GM23248 (cell line): ENCODE data around the gene SEPHS2. TPM values are rescaled to one million over a fixed set of nuclear protein-coding genes. Genes with fewer than 3 reads are reported as not detected.
"Not testable (repeated sequence)": the region's sequence is repeated elsewhere in the genome, so short reads cannot be mapped to it uniquely, and the experiment has no call there.

Source experiments
- DNase-seq: peaks from one replicate; pipeline ENCODE4 v3.0.0-alpha.2; 2015
- H2AFZ ChIP-seq: fragments of 200-600 bp; sonication (generic); 2 replicates; pipeline ENCODE4 v1.6.1; 2016; ENCODE audit warnings: antibody characterized with exemption
- H3F3A ChIP-seq: fragments of 200-600 bp; sonication (generic); 2 replicates; pipeline ENCODE4 v1.6.1; 2016; ENCODE audit warnings: mild to moderate bottlenecking, antibody characterized with exemption, mixed run types; ENCODE audit not compliant: insufficient read depth
- H3K27ac ChIP-seq: fragments of 200-600 bp; sonication (generic); 2 replicates; pipeline ENCODE4 v1.5.1; 2016; ENCODE audit warnings: mild to moderate bottlenecking
- H3K27me3 ChIP-seq: fragments of 200-600 bp; sonication (generic); replicated peaks from 2 replicates; pipeline ENCODE4 v1.6.1; 2016; ENCODE audit warnings: mild to moderate bottlenecking; ENCODE audit not compliant: insufficient read depth
- H3K36me3 ChIP-seq: fragments of 200-600 bp; sonication (generic); 2 replicates; pipeline ENCODE4 v1.6.1; 2016; ENCODE audit warnings: low read depth, mild to moderate bottlenecking
- H3K4me1 ChIP-seq: fragments of 200-600 bp; sonication (generic); 2 replicates; pipeline ENCODE4 v1.6.1; 2016; ENCODE audit warnings: mild to moderate bottlenecking; ENCODE audit not compliant: insufficient read depth
- H3K4me2 ChIP-seq: fragments of 200-600 bp; sonication (generic); one replicate; pipeline ENCODE4 v1.6.1; 2016; ENCODE audit warnings: mild to moderate bottlenecking; ENCODE audit not compliant: unreplicated experiment
- H3K4me3 ChIP-seq: fragments of 200-600 bp; sonication (generic); 2 replicates; pipeline ENCODE4 v1.5.1; 2016; ENCODE audit warnings: mild to moderate bottlenecking
- H3K79me2 ChIP-seq: fragments of 200-600 bp; sonication (generic); 2 replicates; pipeline ENCODE4 v1.6.1; 2016; ENCODE audit warnings: mild to moderate bottlenecking; ENCODE audit not compliant: insufficient read depth
- H3K9ac ChIP-seq: fragments of 200-600 bp; sonication (generic); 2 replicates; pipeline ENCODE4 v1.6.1; 2016; ENCODE audit warnings: mild to moderate bottlenecking
- H3K9me2 ChIP-seq: fragments of 200-600 bp; sonication (generic); 2 replicates; pipeline ENCODE4 v1.6.1; 2016; ENCODE audit warnings: mixed run types, mild to moderate bottlenecking, moderate library complexity; ENCODE audit not compliant: insufficient read depth
- H3K9me3 ChIP-seq: fragments of 200-600 bp; sonication (generic); one replicate; pipeline ENCODE4 v1.6.1; 2017; ENCODE audit warnings: low read depth
- H4K20me1 ChIP-seq: fragments of 200-600 bp; sonication (generic); 2 replicates; pipeline ENCODE4 v1.6.0; 2016; ENCODE audit not compliant: insufficient read depth
- EZH2 ChIP-seq: fragments of 200-600 bp; sonication (generic); IDR thresholded peaks from 2 replicates; pipeline ENCODE4 v1.6.1; 2018; ENCODE audit warnings: antibody characterized with exemption, mild to moderate bottlenecking; ENCODE audit not compliant: insufficient read depth, poor library complexity, severe bottlenecking
- EZH2phosphoT487 ChIP-seq: fragments of 200-600 bp; sonication (generic); IDR thresholded peaks from 2 replicates; pipeline ENCODE4 v1.6.1; 2018; ENCODE audit warnings: antibody characterized with exemption, moderate library complexity, mild to moderate bottlenecking, low read depth; ENCODE audit not compliant: insufficient read depth
- WGBS, 2 experiments: methylation state at CpG; one replicate each; pipeline ENCODE4 v1.1.6; 2015 to 2017; ENCODE audit warnings: low lambda C conversion rate in 2 of 2, low coverage in 1 of 2; ENCODE audit errors: missing lambda C conversion rate in 2 of 2; 5-methylcytosine and 5-hydroxymethylcytosine counted together
- in situ Hi-C: fragments of 300-500 bp; cut with MboI; formaldehyde crosslinking; loops from 2 replicates; pipeline ENCODE4 v1.15.0; 2020
- polyA plus RNA-seq: library from polyadenylated mRNA; unstranded; fragments of >200 nt; fragmentation: Nextera tagmentation; extraction: Ambion mirVana; gene quantifications from 2 replicates; pipeline ENCODE4 v1.2.1, GENCODE V29; 2016
- total RNA-seq: library from RNA; depleted of rRNA; stranded (reverse); fragments of >200 nt; shearing (Covaris generic); gene quantifications from 2 replicates; pipeline ENCODE4 v1.2.3, GENCODE V29; 2014

SEPHS2 gene
- total and polyA plus RNA-seq, 2 experiments from 2014 or later: 6.2 to 26.9 TPM

DNA sequence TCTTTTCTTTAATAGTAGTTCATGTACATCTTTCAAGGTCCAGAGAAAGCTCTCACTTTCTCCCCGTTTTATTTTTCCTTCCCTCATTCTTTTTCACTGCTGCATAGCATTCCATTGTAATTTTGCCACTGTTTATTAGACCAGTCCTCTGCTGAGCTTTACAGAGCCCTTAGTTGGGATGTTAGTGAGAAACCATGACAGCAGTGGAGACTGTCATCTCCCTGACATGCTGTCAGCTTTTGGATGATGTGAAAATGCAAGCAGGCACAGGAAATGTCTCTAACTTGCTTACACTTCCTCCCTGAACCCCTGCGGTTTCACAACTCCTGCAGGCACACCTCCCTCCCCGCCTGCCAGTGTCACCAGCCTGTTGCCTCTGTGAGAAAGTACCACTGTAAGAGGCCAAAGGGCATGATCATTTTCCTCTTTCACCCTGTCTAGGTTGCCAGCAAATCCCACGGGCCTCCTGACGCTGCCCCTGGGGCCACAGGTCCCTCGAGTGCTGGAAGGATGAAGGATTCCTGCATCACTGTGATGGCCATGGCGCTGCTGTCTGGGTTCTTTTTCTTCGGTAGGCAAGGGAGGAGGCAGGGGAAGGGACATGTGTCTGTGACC, 26.8 kb upstream of the SEPHS2 start, which contains the start of gene ITGAL:
Gene ITGAL (plus strand): TSS at position 415 of the 615 bp plus-strand sequence. CDS start 96 bp downstream, at position 511.
- DNase-seq: no peak
- H3K4me3 ChIP-seq: no peak within 1 kb of the TSS
- peaks cover 6% of the 10 kb centered on the region; the same call in 1 of the 2 replicates for H3F3A ChIP-seq
- no peaks in the 10 kb centered on the region for H3K9me3 ChIP-seq
- H3K36me3 ChIP-seq: no peaks in the 10 kb centered on the region
- 52 to 55% methylated on average over 8 of the region's 8 CpGs for WGBS, 2 experiments
- H3K9me2 ChIP-seq: no peaks in the 10 kb centered on the region
- no peak within 1 kb of the TSS for H3K9ac ChIP-seq
- in situ Hi-C loops: no loop called here
- H3K79me2 ChIP-seq: no peaks in the 10 kb centered on the region
- no peak within 1 kb of the TSS for H2AFZ ChIP-seq
- peaks cover 48% of the 10 kb centered on the region for H3K27me3 ChIP-seq
- H3K4me2 ChIP-seq: no peak within 1 kb of the TSS
- H3K4me1 ChIP-seq: no peaks in the 10 kb centered on the region
- TF ChIP-seq EZH2phosphoT487: no peak
- TF ChIP-seq EZH2: no peak
- H3K27ac ChIP-seq: no peak within 1 kb of the TSS
- H4K20me1 ChIP-seq: no peaks in the 10 kb centered on the region

DNA sequence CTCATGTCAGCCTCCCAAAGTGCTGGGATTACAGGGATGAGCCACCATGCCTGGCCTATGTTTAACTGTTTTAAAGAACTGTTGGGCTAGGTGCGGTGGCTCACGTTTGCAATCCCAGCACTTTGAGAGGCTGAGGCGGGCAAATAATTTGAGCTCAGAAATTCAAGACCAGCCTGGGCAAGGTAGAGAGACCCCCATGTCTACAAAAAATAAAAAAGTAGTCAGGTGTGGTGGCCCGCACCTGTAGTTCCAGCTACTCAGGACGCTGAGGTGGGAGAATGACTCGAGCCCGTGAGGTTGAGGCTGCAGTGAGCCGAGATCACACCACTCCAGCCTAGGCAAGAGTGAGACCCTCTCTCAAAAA, 24.9 kb upstream of the SEPHS2 start:
- no peak overlapping the region for H3K4me3 ChIP-seq
- TF ChIP-seq EZH2phosphoT487 (no peak), EZH2 (no peak)
- no peaks in the 10 kb centered on the region for H3K9me2 ChIP-seq
- no peak overlapping the region for H3K9ac ChIP-seq
- no peak for DNase-seq
- in situ Hi-C loops: no loop called here
- no peaks in the 10 kb centered on the region for H3K36me3 ChIP-seq
- no peak overlapping the region for H3K4me2 ChIP-seq
- 64 to 78% methylated on average over 7 to 8 of the region's 8 CpGs for WGBS, 2 experiments
- H3K79me2 ChIP-seq: no peaks in the 10 kb centered on the region
- peaks cover 31% of the 10 kb centered on the region for H3K27me3 ChIP-seq
- no peak overlapping the region for H2AFZ ChIP-seq
- H3K27ac ChIP-seq: no peak overlapping the region
- H3K9me3 ChIP-seq: no peaks in the 10 kb centered on the region
- H3K4me1 ChIP-seq: no peaks in the 10 kb centered on the region
- H4K20me1 ChIP-seq: no peaks in the 10 kb centered on the region
- H3F3A ChIP-seq: peaks cover 6% of the 10 kb centered on the region; the same call in 1 of the 2 replicates

DNA sequence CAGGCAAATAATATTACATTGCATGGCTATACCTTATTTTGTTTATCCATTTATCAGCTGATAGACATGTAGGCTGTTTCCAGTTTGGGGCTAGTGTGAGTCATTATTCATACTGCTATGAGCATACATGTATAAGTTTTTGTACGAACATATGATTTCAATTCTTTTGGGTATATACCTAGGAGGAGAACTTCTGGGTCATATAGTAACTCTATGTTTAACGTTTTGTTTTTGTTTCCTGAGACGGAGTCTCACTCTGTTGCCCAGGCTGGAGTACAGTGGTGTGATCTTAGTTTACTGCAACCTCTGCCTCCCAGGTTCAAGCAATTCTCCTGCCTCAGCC, 24.5 kb upstream of the SEPHS2 start:
- Histone ChIP-seq H3K27ac (no peak overlapping the region), H3K27me3 (peaks cover 28% of the 10 kb centered on the region), H3K4me1 (no peaks in the 10 kb centered on the region), H3K36me3 (no peaks in the 10 kb centered on the region), H3F3A (peaks cover 6% of the 10 kb centered on the region; the same call in 1 of the 2 replicates), H3K9me3 (no peaks in the 10 kb centered on the region), H3K9ac (no peak overlapping the region), H3K4me3 (no peak overlapping the region), H2AFZ (no peak overlapping the region), H4K20me1 (no peaks in the 10 kb centered on the region), H3K9me2 (no peaks in the 10 kb centered on the region), H3K79me2 (no peaks in the 10 kb centered on the region), H3K4me2 (no peak overlapping the region)
- TF ChIP-seq EZH2phosphoT487 (no peak), EZH2 (no peak)
- 75 to 78% methylated on average over 3 of the region's 3 CpGs for WGBS, 2 experiments
- in situ Hi-C loops: no loop called here
- no peak for DNase-seq

DNA sequence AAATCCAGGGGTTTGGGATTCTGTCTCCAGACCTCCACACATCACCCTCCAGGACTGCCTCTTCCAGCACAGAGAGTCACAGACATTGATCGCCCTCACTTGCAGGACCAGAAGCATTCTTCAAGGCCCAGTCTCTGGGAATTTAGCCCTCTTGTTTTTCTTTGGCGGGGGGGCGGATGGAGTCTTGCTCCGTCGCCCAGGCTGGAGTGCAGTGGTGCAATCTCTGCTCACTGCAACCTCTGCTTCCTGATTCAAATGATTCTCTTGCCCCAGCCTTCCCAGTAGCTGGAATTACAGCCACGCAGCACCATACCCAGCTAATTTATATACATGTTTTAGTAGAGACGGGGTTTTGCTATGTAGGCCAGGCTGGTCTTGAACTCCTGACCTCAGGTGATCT, 18.4 kb upstream of the SEPHS2 start:
- Histone ChIP-seq H3K9me3 (no peaks in the 10 kb centered on the region), H3K36me3 (no peaks in the 10 kb centered on the region), H3K4me3 (no peak overlapping the region), H3K9me2 (no peaks in the 10 kb centered on the region), H3K9ac (no peak overlapping the region), H3K4me1 (no peaks in the 10 kb centered on the region), H3K27me3 (no peaks in the 10 kb centered on the region), H3K79me2 (no peaks in the 10 kb centered on the region), H3K4me2 (no peak overlapping the region), H3K27ac (no peak overlapping the region), H2AFZ (no peak overlapping the region), H3F3A (no peaks in the 10 kb centered on the region), H4K20me1 (no peaks in the 10 kb centered on the region)
- 75 to 87% methylated on average over 7 of the region's 7 CpGs for WGBS, 2 experiments
- no peak for DNase-seq
- no peak for TF ChIP-seq EZH2phosphoT487
- TF ChIP-seq EZH2: no peak
- in situ Hi-C loops: no loop called here

DNA sequence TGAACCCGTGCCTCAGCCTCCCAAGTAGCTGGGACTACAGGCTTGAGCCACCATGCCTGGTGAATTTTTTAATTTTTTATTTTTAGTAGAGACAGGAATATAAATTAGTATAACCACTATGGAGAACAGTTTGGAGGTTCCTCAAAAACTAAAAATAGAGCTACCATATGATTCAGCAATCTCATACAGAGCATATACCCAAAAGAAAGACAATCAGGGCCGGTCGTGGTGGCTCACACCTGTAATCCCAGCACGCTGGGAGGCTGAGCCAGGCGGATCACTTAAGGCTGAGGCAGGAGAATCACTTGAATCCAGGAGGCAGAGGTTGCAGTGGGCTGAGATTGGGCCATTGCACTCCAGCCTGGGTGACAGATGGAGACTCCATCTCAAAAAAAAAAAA, 15.8 kb upstream of the SEPHS2 start:
- H3F3A ChIP-seq, H3K4me3 ChIP-seq, H3K4me1 ChIP-seq, H3K9me2 ChIP-seq, H3K79me2 ChIP-seq, DNase-seq, in situ Hi-C loops, H2AFZ ChIP-seq, H4K20me1 ChIP-seq, H3K36me3 ChIP-seq, H3K27ac ChIP-seq, H3K27me3 ChIP-seq, H3K9me3 ChIP-seq, H3K4me2 ChIP-seq, H3K9ac ChIP-seq: not testable (repeated sequence)
- WGBS, 2 experiments: 64 to 68% methylated on average over 5 of the region's 5 CpGs
